ENCODE measurements around the gene PA2G4. TPM values are rescaled to one million over a fixed set of nuclear protein-coding genes. Genes with fewer than 3 reads are reported as not detected.

The PA2G4 gene
- total and polyA plus RNA-seq, 2 donors (not counting 3 experiments of a cell fraction or from before 2014, with no cell fraction given), result 121 to 188 TPM

DNA sequence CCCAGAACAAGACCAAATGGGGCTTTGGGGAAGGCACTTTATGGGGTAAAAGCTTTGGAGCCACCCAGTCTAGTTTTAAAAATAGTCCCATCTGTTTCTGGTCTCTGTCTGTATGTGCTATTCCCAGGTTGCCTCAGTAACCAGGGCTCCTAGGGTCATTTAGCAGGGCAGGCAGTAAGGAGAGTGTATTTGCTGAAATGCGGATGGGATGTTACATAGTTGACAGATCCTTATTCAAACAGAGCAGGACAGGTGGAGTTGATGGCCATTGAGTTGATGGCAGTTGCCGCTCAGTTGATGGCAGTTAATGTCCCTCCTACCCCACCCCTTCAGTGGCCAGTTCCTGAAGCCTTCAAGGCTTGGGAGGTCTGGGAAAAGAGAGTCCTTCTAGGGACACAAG, 18.3 kb downstream of the PA2G4 start:
- no peak for FAIRE-seq
- Histone ChIP-seq H3K79me2 (ENCODE audit: control insufficient read depth, insufficient read depth, low read length) (peaks cover 14% of the 10 kb centered on the region), H3K4me3 (replicated peaks in 1 of 3; ENCODE audit: insufficient read depth in 1 of 3, low read depth in 1 of 3, low read length in 3 of 3) (no peak overlapping the region), H3K4me1 (ENCODE audit: control insufficient read depth, extremely low read depth, insufficient read depth, low read length) (peaks cover 43% of the 10 kb centered on the region), H3K9me3 (replicated peaks; ENCODE audit: control insufficient read depth, insufficient read depth, low read length) (no peaks in the 10 kb centered on the region), H2AFZ (ENCODE audit: low read depth, low read length) (no peak overlapping the region), H3K36me3 (ENCODE audit: control insufficient read depth in 2 of 2, extremely low read depth in 1 of 2, insufficient read depth in 2 of 2, low read length in 2 of 2) (peaks cover 0 to 13% of the 10 kb centered on the region in 2 experiments), H3K4me2 (ENCODE audit: insufficient read depth, low read length) (no peak overlapping the region), H3K27ac (ENCODE audit: insufficient read depth, low read depth, low read length) (no peak overlapping the region), H3K9me1 (replicated peaks; ENCODE audit: control insufficient read depth, extremely low read depth, insufficient read depth, low read length) (no peaks in the 10 kb centered on the region), H4K20me1 (replicated peaks; ENCODE audit: control insufficient read depth, extremely low read depth, insufficient read depth, low read length) (no peaks in the 10 kb centered on the region), H3K27me3 (ENCODE audit: control insufficient read depth in 2 of 2, insufficient read depth in 2 of 2, low read length in 2 of 2) (no peaks in the 10 kb centered on the region), H3K9ac (replicated peaks; ENCODE audit: extremely low read depth, insufficient read depth, low read length) (no peak overlapping the region)
- POLR2A ChIA-PET, result interaction anchor here (0.7 kb wide), 1 partner anchor 9 kb away, joined by 3 read pairs; no protein-coding TSS in a partner anchor
- TF ChIP-seq GATA2 (IDR thresholded peaks at IDR 0.05; ENCODE audit: insufficient read depth, insufficient read length, low read depth, low read length), result no peak
- TF ChIP-seq POLR2AphosphoS5 (IDR thresholded peaks at IDR 0.05; ENCODE audit: insufficient read depth, low read depth, low read length), result no peak
- no peak for TF ChIP-seq POLR2A (IDR thresholded peaks at IDR 0.05; ENCODE audit: low read depth, low read length)
- no peak for TF ChIP-seq MYC (IDR thresholded peaks at IDR 0.05; ENCODE audit: low read depth, low read length)
- TF ChIP-seq EZH2 (IDR thresholded peaks at IDR 0.05; ENCODE audit: borderline replicate concordance, low read depth, low read length, severe bottlenecking), result no peak
- TF ChIP-seq, protein P1, sequence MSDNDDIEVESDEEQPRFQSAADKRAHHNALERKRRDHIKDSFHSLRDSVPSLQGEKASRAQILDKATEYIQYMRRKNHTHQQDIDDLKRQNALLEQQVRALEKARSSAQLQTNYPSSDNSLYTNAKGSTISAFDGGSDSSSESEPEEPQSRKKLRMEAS (IDR thresholded peaks at IDR 0.05; ENCODE audit: insufficient read depth, insufficient read length), result no peak
- TF ChIP-seq JUN (IDR thresholded peaks at IDR 0.05; ENCODE audit: borderline replicate concordance, insufficient read depth, insufficient read length, low read depth), result no peak
- TF ChIP-seq FOS (IDR thresholded peaks at IDR 0.05; ENCODE audit: borderline replicate concordance, insufficient read depth, low read length), result no peak
- TF ChIP-seq, protein P2, sequence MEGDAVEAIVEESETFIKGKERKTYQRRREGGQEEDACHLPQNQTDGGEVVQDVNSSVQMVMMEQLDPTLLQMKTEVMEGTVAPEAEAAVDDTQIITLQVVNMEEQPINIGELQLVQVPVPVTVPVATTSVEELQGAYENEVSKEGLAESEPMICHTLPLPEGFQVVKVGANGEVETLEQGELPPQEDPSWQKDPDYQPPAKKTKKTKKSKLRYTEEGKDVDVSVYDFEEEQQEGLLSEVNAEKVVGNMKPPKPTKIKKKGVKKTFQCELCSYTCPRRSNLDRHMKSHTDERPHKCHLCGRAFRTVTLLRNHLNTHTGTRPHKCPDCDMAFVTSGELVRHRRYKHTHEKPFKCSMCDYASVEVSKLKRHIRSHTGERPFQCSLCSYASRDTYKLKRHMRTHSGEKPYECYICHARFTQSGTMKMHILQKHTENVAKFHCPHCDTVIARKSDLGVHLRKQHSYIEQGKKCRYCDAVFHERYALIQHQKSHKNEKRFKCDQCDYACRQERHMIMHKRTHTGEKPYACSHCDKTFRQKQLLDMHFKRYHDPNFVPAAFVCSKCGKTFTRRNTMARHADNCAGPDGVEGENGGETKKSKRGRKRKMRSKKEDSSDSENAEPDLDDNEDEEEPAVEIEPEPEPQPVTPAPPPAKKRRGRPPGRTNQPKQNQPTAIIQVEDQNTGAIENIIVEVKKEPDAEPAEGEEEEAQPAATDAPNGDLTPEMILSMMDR (IDR thresholded peaks at IDR 0.05; ENCODE audit: extremely low read depth in 1 of 2, insufficient read depth in 1 of 2, low read depth in 1 of 2, low read length in 2 of 2), result no peak
- dilution Hi-C loops (cut with MboI; ENCODE audit: extremely low pct_ligation_motif_present, low sequenced_read_pairs) (no loop called here), intact Hi-C loops (cut with micrococcal nuclease) (no loop called here)
- no TSS peak for BruUV-seq (replicated peaks)
- DNase-seq (ENCODE audit: low read depth, low spot score), result no peak
- CTCF ChIA-PET, result interaction anchor here (11.9 kb wide), 1 partner anchor 66 kb away, joined by 236 read pairs; the partner anchor contains the start of gene SMARCC2
